Anterior cingulate cortex (tissue), 58 donors: ENCODE results near the gene CHST15.

Experiments
- DNase-seq, 58 donors: peaks; one replicate each; lab custom pipeline; 2025; lab: John Stamatoyannopoulos, UW

Gene CHST15, protein sequence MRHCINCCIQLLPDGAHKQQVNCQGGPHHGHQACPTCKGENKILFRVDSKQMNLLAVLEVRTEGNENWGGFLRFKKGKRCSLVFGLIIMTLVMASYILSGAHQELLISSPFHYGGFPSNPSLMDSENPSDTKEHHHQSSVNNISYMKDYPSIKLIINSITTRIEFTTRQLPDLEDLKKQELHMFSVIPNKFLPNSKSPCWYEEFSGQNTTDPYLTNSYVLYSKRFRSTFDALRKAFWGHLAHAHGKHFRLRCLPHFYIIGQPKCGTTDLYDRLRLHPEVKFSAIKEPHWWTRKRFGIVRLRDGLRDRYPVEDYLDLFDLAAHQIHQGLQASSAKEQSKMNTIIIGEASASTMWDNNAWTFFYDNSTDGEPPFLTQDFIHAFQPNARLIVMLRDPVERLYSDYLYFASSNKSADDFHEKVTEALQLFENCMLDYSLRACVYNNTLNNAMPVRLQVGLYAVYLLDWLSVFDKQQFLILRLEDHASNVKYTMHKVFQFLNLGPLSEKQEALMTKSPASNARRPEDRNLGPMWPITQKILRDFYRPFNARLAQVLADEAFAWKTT

DNA sequence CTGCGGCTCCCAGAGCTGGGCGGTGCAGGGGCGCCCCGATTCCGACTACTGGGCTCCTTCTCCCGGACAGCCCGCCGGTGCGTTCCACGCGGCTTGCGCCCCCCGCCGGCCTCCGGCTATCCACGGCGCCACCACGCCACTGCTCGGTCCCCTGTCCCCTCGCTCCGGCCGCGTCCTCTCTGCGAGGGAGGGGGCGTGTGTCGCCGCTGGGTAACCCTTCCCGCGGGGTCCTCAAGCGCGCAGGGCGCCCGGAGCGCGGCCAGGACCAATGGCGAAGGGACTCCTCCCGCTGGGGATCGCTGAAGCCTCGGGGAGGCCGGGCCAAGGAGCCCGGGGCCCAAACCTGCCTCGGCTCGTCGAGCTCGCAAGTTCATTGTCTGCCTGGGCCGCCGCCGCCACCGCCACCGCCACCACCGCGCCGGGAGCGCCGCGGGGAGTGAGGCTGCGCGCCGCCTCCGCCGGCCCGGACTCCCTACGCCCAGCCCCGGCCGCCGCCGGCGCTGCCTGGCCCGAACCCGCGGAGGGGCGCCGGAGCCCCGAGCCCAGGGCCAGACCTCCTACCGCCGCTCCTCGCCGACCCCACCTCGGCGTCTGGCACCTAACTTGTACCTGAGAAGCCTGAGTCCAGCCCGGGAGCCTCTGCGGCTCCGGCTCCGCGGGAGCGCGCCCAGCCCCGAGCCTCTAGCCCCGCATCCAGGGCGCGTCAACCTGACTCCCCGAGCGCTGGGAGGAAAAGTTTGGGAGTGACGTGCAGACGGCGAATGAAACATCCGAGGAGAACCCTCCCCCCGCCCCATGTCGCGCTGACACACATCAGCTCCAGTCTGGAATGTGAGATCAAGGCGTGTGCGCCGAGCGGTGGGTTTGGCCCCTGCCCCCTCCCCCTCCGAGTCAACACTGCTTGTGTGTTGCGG is at the start of gene CHST15:
TSS of gene CHST15 (minus strand) at position 739 of the 914 bp plus-strand sequence. CDS start 47,386 bp downstream, outside the sequence.
- peak in 35 of 58 donors; percentile 13 to 75 (median 43) for DNase-seq

DNA sequence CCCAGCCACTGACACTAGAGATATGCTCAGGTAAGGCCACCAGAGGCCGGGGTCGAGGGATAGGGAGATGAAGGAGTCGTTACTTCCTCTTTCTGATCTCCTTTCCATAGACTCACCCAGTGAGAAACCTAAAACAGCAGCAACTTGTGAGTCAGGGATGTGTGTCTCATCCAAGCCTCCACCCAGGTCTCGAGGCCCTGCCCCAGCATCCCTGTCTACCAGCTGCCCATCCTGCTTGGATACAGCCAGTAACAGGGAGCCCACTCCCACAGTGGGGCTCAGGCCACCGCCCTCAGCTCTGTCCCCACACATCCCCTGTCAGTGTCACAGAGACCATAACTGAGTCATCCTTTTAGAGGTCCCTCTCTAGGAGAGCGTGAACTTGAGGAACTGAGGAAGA is 49.6 kb upstream of the CHST15 start:
- DNase-seq, result no peak

DNA sequence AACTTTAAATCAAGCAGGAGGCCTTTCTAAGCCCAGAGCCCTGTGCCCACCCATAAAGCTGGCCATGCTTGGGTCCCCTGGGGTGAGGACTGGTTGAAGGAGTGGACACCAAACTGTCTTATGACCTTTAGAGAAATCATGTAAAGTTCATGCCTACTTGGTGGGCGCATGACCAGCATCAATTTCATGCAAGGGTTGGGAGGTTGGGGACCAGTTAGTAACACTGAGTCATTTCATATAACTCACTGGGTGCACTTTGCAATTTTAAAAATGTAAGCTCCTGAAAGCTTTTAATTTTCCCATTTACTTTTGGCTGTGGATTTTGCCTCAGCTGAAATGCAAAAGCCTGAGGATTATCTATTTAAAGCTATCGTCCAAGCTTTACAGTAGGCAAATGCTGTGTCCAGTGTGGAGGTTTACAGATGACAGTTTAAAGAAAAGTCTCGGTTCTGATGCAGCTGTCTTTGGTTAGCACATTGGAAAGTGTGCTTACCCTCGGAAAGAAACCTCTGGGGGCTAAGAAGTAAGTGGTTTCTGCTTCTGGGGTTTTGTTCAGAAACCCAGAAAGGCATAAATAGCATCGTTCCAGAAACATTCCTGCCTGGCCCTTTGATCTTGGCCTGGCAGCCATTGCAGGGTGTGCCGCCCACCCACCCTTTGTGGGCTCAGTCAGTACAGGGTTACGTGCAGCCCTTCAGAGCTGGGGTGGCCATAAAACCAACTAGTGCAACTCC is 48.8 kb upstream of the CHST15 start:
- DNase-seq, result no peak

DNA sequence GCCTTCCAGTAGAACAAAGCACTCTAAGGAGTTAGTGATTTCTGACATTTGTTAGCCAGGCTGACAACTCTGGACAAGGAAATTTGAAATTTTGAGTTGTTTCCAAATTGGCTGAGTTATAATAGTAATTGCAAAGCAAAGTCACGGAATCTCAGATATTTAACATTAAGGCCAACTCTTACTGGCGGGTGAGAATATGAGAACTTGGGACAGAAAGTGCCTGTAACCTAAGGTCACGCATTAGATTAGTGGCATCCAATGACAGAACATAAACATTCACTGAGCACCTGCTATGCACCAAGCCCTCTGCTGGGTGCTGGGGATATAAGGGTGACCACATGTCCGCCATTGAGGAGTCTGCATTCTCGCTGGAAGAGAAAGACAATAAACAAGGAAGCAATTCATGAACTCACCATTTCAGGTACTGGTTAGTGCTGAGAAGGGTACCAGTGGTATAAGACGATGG is 45.5 kb upstream of the CHST15 start:
- DNase-seq, result no peak

DNA sequence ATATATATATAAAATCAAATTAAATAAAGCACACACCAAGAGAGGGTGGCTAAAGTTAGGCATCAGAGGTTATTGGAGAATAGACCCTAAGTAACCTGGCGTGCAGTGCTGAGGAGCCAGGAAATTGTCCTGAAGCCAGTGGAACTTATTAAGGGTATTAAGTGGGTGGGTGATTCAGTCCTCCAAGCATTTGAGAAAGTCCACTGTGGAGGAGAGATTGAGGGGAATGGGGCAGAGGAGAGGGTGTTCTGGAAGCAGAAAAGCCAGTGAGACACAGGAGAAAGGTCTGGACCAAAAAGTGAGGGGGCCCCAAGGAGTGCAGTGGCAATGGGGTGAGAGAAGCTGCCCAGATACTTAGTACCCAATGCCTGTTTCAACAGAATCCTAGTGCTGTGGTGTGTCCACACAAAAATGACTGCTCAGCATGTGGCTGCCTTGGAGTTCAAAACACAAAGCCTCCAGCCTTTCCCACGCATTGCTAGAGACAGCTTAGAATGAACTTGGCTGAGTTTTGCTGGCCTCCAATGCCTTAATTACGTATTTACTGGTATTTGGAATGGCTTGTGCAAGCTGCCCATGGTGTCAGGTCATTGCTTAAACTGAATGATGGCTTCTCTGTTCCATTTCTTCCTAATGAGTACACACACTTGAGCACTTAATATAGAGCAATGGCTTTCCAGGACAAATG is 44.9 kb upstream of the CHST15 start:
- peak in 40 of 58 donors; percentile 7 to 86 (median 42) for DNase-seq

DNA sequence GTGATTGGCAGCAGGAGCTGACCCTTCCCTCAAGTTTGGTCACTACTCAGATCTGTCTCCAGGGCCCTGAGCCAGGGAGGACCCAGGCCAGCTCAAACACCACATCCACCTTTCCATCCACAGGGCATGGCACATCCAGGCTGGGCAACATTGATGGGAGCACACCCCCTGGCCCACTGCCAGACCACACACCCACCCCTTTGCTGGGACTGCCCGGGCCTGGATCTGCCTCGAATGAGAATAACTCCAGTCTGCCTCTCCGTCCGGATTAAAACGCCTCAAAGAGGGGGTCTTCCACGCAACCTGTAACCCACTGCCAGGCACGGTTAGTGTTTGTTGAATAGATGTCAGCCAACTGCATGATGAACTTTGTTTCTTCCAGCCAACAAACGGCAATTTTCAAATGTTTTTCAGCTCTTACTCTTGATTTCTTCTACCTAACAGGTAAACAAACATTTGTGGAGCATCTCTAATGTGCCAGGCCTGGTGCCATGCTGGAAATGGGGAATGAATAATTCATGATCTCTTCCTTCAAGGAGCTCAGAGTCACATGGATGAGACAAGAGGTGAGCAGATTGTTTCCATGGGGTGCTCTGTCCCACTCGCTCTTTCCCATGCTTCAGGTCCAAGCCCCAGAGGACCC is 41.0 kb upstream of the CHST15 start:
- DNase-seq, result no peak

DNA sequence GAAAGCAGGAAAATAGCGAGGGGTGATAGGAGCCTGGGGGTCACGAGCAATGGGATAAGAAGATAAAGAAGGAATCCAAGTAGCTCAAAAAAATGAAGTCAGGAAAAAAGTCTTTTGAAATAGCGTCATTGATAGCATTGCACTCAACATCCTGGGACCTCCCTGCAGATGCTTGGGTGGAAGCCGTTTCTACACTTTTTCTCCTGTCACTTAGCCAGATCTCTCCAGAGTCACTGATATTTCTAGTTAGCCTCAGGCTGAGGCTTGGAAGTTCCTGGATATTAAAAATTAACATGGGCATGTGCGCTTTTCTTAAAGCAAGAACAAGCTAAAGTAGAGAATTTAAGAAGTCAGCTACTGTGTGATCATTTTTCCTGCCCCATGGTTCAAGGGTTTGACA is 39.5 kb upstream of the CHST15 start:
- no peak for DNase-seq

DNA sequence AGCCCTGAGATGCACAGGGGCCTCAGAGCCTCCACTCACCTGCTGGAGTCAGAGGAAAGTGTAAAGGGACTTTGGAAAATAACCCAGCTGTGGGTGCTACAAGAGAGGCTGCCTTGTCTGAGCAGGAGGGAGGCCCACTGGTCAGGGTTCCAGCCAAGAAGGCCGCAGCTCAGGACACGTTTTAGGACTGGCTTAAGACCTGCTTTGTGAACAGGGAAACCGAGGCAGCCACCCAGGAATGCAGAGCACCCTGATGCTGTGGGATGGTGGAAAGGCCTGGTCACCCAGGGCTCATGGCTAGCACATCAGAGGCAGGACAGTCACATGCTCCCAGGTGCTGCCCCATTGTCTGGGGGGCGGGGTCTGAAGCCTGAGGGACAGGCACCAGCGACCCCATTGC is 38.9 kb upstream of the CHST15 start:
- no peak for DNase-seq

DNA sequence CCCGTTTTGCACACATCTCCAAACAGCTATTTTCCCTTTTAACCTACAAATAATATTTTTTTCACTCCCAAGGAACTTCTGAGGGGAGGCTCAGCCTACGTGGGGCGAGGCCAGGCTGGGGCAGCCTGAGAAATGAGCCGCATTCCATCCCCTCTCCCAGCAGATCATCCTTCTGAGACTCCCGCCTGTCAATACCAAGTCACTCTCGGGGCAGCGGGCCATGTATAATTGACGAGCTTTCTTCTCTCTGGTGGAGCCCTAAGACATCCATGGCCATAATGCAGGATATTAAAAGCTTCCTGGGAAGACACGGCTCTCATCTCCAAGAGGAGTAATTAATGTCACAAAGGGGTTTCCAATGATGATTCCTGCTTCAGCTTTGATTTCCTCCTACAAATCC is 37.8 kb upstream of the CHST15 start:
- DNase-seq, result no peak

DNA sequence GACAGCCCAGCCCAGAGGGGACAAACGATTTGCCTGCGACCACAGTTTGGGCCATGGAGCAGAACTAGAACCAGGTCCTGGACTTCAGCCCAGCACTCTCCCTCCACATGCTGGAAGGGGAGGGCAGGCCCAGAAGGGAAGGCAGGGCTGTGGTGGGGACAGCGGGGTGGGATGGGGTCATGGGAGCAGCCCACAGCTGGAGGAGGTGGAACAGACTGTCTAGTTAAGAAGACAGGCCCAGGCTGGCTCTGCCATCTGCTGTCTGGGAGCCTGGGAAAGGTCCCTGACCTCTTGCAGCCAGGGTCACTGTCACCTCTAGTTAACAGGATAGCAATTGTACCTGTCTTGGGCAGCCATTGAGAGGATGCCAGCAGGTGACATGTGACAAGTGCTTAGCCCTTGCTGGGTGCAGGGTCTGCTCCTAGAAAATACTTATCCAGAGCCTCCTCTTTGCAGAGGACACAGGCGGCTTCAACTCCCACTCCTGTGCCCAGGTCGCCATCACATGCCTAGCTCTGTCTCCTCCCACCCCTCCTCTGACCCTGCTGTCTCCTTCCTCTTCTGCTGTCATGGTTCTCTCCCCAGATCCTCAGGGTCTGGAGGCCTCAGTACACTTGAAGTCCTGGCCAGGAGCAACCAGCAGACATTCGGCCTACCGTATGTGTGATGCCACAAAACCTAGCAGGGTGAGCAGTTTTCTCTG is 37.0 kb upstream of the CHST15 start:
- no peak for DNase-seq

DNA sequence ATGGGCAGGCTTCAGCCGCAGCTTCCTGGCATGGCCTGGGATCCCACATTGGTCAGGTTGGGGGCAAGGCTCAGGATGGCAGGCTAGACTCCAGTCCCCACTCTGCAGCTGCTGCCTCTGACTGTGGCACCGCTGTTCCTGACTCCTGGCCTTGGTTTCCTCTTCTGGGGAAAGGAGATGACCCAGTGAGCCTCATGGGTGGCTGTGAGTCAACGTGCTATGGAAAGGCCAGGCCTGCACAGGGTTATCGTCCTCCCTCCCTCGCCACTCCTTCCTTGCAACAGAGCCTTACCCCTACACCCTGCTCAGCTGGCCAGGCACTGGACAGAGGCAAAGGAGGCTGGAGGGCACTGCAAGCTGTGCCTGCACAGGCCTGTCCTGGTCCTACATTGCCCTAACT is 36.1 kb upstream of the CHST15 start:
- DNase-seq, result no peak

DNA sequence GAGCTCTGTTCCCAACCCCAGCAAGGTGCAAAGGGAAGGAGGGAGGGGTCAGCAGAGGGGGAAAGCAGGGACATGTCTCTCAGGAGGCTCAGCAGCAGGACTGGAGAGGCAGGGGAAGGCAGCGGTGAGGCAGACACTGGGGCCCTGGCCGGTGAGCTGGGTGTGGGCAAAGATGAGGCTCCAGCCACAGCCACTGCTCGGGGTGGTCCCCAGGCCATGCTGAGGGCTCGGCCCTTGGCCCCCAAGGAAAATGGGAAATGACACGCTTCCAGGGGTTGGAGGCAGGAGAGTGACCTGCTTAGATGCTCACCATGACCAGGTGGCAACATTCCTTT is 35.4 kb upstream of the CHST15 start:
- DNase-seq, result no peak

DNA sequence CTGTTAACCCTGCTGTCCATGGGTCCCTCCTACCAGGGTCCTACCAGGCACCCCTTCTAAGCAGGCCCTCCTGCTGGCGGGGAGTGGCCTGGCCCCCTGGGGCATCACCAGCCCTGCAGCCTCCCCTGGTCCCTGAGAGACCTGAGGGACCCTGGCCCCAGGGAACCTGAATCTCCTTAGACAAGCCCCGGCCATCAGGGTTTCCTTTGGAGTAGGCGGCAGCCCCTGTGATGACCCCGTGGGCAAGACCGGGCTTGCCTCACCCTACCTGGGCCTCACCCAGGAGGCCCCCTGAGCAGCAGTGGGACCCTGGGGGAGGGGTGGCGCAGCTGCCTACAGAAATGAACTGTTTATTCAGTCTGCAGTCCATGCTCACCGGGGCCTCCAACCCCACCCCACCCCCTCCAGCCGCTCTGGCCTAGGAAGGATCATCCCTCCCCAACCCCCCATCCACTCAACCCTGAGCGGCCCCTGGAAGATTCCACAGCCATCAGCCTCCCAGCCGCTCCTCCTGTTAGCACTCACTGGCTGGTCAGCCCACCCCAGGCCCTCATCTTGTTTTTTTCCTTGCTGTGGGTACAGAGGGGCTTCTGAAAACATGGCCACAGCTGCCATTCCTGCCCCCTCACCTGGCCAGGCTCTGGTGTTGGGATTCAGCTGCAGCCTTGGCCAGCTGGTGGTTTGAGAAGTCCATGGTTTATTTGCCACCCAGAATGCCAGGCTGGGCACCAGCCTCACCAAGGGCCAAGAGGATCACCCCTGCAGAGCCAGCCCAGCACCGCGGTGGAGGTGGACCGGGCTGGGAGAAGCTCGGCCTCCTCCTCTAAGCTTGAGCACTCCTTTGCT is 34.8 kb upstream of the CHST15 start:
- DNase-seq, result no peak

DNA sequence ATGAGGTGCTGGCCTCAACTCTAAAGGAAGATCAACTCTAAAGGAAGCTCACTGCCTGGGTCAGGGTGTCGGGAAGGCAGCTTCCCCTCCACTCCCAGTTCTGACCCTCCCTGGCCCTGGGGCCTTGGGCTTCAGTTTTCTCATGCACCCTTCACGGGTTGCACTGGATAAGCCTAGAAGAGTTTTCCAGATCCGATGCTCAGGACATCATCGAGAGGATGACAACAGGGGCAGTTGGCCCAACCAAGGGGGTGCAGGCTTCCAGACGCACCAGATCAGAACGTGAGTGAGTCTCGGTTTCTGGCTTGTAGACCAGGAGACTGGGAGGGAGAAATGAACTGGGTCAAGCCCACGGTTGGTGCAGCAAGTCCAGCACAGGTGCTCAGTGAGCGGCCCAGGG is 34.2 kb upstream of the CHST15 start:
- DNase-seq, result no peak

DNA sequence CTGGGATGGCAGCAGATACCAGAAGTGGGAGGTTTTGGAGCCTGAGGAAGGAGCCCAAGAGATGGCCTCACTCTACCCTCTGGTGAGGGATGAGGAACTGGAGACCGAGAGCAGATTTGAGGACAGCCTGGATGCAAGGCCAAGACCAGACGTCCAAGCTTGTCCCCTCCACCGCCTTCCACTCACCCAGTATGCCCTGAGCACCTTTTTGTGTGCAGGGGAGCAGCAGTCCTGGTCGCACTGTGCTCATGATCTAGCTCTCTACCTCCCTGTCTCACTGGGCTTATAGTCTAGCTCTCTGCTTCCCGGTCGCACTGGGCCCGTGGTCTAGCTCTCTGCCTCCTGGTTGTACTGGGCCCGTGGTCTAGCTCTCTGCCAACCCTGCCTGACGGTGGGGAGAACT is 33.6 kb upstream of the CHST15 start:
- DNase-seq, result no peak

DNA sequence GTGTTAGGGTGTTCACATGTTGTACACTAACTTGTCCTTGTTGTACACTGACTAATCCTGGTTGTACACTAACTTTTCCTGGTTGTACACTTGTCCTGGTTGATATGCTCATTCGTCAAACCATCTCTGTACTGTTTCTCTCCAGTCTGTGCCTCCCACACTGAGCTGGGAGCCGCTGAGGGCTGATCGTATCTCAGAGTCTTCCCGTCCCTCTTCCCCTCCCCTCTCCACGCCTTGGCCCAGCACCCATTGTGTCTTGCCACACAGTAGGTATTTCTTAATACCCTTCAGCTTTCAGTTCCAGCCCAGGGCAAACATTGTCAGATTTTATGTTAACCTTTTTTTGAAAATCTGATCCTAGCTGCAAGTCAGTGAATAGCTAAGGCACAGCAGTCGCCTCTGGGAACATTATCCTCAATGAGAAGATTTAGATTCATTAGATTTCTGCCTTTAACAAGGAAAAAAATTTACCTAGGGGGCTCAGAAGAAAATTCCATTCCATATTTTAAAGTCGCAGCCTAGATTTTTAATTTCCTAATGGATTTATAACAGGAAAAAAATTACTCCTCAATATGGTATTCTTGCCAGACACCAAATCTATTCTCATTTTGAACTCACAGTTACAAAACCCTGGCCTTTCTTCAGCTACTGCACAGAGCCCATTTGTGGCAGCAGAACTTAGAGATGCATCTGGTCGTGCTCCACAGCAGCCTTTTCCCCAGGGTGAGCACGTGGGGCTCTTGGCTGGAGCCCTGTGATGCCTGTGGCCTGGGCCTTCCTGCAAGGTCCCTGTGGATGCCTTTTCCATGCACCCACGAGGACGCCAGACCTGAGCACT is 33.0 kb upstream of the CHST15 start:
- no peak for DNase-seq
